NCI-H2227 (cell line): ENCODE measurements around the gene SH2D2A.
"Not testable (repeated sequence)": the region's sequence is repeated elsewhere in the genome, so short reads cannot be mapped to it uniquely, and the experiment has no call there.

Source experiments
- DNase-seq: peaks from one replicate; lab custom pipeline; 2025; ENCODE audit not compliant: unreplicated experiment; lab: John Stamatoyannopoulos, UW

SH2D2A gene

DNA sequence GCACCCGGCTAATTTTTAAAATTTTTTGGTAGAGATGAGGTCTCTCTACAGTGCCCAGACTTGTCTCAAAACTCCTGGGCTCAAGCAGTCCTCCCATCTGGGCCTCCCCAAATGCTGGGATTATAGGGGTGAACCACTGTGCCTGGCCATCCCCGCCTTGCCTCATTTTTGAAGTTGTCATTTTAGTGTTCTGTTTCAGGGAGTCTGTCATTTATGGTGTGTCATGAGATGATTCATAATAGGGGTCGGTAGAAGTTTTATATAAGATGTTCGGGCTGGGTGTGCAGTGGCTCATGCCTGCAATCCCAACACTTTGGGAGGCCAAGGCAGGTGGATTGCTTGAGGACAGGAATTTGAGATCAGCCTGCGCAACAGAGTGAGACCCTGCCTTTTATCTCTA is 40.8 kb downstream of the SH2D2A start:
- no peak for DNase-seq

DNA sequence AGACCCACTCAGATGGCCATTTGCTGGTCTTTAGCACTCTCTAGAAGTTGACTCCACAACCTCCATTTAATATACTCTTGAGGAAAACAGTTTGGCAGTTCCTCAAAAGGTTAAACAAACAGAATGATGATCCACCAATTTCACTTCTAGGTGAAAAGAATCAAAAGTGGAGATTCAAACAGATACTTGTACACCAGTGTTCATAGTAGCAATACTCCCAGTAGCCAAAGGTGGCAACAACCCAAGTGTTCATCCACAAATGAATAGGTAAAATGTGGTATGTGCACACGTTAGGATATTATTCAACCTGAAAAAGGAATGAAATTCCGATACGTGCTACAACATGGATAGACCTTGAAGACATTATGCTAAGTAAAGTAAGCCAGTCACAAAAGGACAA is 43.0 kb downstream of the SH2D2A start:
- DNase-seq: no peak

DNA sequence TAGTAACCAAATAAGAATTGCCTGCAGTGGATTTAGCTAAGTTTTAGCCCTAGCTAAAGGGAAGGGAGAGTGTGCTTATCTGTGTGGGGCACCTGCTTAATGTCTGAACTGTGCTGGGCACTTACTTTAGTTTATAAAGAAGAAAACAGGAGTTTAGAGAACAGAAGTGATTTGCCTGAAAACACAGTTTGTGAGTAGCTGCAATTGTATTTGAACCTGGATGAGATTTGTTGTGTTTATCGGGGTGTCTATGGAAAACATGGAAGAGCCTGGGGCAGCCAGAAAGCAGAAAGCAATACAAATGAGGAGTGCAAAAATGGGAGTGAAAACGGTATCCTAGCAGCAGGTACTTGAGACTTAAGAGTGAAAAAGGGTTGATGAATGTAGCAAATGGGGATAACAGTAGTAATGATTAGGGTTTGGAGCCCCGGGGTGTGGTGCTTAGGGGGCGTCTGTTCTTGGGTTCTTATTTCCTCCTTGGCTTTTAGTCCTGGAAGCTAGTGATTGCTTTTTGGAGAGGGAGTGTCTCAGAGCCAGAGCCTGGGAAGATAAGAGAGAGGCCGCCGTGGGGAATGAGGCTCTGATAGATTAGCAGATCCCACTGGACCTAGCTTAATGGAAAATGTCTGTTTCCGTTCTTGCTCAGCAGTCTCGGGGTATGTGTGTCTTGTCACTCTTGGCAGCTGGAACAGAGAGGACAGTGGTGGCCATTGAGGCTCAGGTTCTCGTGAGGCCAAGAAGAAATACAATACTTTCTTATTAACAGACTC is 43.7 kb downstream of the SH2D2A start:
- DNase-seq: no peak

DNA sequence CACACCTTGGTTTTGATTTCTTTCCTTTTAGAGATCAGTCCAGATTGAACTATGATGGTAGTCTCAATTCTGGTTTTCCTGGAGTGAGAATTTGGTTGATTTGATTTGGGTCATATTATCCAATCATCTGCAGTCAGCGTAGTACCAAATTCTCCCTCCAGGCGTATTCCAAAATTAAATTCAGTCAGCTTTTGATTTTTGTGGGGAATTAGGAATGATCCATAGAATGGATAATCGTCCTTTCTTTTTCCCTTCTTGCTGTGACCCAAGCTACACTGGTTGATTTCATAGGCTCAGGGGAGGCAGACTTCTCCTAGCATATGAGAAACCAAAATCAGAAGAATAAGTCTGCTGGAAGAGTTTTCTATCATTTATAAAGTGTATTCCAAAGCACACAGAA is 44.4 kb downstream of the SH2D2A start:
- no peak for DNase-seq

DNA sequence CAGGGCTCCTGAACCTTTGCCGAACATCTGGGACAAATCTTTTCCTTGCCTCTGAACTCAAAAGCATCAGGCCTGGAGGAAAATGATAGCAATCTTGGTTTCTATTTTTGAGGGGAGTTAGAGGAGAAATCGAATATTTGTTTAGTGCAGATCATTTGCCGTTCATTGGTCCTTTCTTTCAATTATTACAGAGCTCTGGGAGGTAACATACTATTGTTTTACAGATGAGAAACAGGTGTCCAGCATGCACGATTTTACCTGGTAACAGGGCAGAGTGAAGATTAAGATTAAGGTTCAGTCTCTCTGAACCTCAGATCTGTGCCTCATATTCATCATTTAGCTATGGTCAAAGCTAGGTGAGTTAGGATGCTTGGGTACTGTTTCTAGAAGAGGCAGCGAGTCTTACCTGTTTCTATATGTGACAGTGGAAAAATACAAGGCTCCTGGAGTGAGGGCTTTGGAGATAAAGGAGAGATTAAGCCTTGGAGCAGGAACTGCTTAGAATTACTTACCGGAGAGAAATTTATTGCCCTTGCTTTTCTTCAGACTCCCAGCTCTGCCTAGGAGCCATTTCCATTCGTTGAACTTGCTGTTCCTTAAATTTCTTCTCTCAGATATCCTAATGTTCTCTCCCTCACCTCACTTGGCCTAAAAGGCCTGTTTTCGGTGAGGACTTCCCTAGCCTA is 47.9 kb downstream of the SH2D2A start:
- DNase-seq: no peak

DNA sequence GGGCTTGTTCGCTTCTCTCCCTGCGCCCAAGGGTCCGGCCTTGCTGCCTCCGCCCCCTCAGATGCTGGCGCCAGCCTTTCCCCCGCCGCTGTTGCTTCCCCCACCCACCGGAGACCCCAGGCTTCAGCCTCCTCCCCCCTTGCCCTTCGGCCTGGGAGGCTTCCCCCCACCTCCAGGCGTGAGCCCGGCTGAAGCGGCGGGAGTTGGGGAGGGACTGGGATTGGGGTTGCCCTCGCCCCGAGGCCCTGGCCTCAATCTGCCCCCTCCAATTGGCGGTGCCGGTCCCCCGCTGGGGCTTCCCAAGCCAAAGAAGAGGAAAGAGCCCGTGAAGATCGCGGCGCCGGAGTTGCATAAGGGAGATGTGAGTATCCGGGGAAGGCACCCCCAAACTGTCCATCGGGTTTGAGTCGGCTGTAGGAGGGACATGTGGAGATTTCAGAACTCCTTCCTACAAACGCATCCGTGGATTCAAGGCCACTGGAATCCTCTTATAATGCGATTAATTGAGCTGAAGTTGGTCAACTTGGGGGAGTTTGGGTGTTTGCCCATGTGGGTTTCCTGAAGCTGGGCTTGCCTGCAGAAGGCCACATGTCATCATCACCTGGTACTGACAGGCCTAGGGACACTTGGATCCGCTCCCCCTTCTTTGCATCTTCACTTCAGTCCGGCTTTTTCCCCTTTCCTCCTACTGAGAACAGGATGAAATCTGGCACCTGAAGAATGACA is 48.6 kb downstream of the SH2D2A start:
- peak; percentile 63 for DNase-seq

DNA sequence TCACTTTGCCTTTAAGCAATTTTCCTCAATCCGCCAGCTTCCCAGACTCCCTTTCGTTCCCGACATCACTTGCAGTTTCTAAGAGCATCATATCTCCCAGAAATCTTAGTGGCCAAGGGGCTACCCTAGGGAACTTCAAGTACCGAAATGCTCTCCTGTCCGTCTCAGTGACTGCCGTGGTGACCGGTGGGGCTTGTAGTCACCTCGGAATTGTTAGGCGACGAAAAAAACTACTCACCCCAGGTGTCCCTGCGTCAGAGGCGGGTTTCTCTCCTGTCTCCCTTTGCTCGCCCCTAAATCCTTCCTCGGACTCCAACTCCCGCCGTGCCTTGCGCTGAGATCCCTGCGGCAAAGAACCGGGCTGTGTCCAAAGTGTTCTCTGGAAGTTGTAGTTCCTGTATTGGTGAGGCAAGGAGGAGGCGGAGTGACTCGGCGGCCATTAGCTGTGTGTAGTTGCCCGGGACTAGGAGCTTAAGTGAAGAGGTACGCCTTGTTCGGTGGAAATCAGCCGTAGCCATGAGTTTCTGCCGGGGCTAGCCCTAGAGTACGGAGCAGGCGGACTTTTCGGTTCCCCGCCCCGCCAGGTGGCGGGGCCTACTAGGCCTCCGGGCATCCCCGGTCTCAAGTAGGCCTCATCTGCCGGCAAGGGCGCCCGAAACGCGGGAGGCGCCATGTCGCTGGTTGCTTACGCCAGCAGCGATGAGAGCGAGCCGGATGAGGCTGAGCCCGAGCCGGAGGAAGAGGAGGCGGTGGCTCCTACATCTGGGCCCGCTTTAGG is 49.4 kb downstream of the SH2D2A start, which contains the start of gene PRCC:
PRCC (plus strand) TSS at position 435 of the 778 bp plus-strand sequence; CDS start at position 672, 237 bp downstream.
- DNase-seq: peak; percentile 99

DNA sequence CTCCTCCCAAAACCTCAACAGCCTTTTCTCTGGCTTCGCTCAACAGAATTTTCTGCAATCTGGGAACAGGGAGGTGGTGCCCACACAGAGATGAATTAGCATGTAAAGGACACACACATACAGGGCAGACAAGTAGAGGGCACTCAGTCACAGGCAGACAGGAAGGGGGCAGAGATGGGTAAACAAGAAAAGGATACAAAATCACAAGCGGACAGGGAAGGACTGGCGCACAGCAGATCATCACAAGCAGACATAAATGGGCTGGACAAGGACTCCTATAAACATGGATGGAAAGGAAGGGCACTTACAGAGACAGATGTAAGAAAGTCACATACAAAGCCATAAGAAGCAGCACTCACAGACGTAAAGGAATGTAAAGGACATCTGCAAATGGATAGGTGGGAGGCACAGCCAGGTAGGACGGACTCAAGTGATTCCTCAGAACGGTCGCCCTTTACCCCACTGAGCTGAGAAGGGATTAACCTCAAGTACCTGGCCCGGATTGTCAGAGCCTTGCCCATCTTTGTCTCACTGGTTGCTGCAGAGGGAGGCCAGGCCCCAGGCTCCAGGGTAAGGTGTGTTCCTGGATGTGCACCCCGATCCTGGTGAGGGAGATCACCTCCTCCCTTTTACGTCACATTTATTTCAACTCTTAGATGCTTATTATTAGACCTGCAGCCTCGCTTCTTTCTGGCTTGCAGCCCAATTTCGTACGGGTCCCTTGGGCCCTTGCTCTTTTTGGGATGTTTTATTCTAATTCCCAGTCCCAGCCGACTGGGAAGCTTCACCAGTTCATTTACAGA is 50.1 kb downstream of the SH2D2A start:
- no peak for DNase-seq

DNA sequence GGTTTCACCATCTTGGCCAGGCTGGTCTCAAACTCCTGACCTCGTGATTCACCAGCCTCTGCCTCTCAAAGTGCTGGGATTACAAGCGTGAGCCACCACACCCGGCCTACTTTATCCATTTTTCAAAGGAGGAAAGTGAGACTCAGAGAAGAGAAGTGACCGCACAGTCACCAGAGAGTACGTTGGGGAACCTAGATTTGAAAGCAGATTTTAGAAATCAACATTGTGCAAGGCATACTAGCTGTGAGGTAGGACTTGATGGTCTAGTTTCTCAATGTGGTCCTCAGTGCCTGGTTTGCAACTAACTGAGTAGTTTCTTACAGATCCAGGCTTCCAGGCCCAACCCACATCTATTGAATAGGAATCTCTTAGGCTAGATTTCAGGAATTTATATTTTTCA is 51.0 kb downstream of the SH2D2A start:
- no peak for DNase-seq

DNA sequence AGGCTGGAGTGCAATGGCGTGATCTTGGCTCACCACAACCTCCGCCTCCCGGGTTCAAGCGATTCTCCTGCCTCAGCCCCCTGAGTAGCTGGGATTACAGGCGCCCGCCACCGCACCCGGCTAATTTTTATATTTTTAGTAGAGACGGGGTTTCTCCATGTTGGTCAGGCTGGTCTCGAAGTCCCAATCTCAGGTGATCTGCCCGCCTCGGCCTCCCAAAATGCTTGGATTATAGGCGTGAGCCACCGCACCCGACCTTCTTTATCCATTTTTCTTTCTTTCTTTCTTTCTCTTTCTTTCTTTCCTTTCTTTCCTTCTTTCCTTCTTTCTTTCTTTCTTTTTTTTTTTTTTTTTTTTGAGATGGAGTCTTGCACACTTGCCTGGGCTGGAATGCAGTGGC is 51.5 kb downstream of the SH2D2A start:
- DNase-seq: not testable (repeated sequence)

DNA sequence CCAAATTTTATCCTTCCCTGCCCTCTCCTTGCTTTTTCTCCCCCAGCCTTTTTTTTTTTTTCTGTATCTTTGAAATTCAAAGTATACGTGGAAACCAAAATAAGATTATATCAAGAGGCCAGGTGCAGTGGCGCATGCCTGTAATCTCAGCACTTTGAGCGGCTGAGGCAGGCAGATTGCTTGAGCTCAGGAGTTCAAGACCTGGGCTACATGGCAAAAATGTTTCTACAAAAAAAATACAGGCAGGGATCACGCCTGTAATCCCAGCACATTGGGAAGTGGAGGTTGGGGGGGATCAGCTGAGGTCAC is 55.9 kb downstream of the SH2D2A start:
- DNase-seq: no peak

DNA sequence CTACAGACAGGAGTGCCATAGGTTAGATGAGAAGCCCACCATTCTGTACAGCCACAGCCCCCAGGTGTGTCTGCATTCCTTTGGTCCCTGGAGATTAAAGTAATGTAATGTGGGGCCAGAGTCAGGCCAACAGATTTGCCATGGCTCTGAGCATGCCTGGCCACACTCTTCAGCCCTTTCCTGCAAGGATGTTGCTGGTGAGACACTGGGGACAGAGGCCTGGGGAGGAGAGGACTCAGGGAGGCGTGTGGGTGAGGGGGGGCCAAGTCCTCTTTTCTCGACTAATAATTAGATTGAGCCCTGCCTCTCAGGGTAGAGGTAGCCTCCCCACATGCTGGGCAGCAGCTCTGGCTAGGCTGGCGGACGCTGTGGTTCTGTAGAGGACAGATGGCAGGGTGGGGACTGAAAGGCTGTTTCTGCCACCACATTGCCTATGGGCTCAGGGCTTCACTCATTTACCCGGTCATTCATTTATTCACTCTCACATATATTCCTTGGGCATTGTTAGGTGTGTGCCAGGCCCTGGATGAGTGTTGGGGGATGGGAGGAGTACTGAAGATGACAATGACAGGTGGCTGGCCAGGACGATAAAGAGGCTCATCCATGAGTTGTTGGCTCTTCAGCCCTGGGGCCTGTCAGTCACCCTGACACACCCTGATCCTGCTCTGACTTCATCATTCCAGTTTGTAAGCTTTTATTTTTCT is 56.4 kb downstream of the SH2D2A start:
- DNase-seq: peak; percentile 60

DNA sequence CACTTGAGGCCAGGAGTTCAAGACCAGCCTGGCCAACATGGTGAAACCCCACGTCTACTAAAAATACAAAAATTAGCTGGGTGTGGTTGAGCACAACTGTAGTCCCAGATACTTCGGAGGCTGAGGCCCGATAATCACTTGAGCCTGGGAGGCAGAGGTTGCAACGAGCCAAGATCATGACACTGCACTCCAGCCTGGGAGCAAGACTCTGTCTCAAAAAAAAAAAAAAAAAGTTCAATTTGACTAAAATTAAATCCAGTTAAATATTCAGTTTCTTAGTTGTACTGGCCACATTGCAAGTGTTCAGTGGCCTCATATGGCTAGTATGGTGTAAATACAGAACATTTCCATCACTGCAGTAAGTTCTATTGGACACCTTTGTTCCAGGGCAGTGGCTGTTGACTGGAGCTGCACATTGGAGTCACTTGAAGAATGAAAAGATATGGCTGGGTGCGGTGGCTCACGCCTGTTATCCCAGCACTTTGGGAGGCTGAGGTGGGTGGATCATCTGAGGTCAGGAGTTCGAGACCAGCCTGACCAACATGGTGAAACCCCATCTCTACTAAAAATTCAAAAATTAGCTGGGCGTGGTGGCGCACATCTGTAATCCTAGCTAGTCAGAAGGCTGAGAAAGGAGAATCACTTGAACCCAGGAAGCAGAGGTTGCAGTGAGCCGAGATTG is 58.9 kb downstream of the SH2D2A start:
- DNase-seq: not testable (repeated sequence)

DNA sequence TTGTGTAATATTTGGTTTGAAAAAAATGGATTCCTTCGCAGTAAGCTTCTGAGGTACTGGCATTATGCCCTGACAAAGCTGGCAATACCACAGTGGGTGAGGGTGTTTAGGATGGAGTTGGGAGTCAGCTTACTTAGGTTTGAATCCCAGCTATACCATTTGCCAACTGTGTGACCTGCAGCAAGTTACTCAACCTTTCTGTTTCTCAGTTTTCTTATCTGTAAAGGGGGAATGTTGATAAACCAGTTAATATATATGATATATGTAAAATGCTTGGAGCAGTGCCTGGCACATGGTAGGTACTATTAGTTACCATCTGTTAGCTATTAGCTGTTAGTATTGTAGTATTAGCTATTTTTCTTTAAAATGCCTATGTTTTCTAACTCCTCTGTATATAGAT is 60.3 kb downstream of the SH2D2A start:
- DNase-seq: no peak
